HG03575 (cell line): ENCODE results near the gene SCAMP1.
A peak's percentile ranks its signal among the peaks of the same experiment; 100 is the strongest.

Source experiments
- ATAC-seq: cut with Tn5 transposase; IDR thresholded peaks from one replicate; pipeline ENCODE4 v1.9.1; 2021; ENCODE audit not compliant: unreplicated experiment, insufficient number of reproducible peaks, low FRiP score; ENCODE audit errors: extremely low read depth

The SCAMP1 gene

DNA sequence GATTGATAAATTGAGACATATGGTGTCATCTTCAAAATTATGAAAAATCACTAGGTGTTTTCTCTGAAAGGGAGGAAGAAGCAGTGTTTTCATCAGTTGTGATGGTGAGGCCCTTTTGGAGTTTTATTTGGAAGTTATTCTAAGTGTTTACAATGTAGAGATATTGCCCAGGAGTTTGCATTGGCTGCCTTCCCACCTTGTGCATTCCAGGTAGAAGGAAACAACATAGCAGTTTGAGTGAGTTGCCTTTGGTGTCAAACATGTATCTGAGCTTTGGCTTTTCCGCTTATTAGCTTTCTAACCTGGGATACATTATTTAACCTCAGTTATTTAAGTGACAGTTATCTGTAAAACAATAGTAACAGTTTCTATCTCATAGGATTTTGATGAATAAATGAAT is 122.5 kb downstream of the SCAMP1 start:
- no peak for ATAC-seq

DNA sequence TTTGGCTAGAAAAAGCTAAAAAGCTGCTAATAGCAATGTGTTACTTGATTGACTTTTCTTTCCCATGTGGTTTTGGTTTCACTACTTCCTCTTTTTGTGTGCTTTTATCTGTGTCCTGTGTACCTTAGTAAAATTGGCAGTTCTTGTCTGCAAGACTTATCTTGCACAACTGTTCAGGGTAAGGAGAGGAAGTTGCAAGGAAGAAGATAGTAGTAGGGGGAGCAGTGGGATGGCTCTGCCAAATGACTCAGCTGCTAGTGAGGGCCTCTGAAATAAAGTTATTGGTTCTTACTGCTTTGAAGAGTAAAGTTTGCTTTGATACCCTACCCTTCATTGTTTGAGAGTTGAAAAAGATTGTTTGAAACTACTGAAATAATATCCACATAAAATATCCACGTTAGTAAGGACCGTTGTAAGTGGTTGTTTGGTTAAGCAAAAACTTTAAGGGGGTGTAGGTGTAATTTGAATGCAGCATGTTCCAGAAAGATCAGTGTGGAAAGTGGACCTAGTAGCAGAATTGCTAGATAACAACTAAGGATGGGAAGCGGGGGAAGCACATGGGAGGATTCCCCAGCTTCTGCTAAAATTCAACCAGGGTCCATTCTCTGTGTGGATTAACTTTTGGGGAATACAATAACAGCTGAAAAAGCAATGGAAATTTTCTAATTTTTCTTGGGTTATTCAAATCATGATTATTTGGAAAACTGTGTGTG is 123.5 kb downstream of the SCAMP1 start:
- peak; percentile 82 for ATAC-seq

DNA sequence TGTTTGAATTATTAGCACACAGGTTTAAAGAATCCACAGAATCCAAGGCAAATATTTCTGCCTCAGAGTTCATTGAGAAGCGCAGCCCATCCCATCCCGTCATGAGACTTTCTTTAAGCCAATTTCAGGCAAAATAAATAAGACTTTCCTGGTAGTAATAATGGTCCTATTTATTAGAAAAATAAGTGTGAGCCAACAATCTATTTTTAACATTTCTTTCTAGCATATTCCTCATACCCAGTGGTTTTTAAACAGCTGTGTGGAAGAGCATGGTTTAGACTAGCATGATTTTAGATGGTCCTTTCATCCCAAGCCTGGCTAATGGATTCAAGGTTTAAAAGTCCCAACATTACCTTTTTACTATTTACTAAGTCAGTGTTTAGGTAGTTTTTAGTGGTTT is 125.8 kb downstream of the SCAMP1 start:
- no peak for ATAC-seq

DNA sequence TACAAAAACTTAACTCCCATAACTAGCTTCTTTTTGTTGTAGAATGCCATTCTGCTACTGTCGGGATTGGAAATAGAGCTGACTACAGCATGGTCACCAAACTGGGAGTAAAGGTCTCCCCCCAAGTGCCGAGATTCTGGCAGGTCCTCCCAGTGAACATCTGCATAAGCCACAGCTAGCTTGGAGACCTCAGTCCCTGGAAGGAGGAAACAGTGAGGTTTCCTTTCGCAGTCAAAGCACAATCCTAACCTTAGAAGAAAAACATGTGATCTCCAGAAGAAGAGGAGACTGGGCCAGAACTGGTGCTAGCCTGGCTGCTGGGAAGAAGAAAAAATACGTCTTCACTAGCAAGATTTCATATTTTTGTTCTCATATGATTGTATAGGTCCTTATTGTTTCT is 127.4 kb downstream of the SCAMP1 start:
- ATAC-seq: no peak

DNA sequence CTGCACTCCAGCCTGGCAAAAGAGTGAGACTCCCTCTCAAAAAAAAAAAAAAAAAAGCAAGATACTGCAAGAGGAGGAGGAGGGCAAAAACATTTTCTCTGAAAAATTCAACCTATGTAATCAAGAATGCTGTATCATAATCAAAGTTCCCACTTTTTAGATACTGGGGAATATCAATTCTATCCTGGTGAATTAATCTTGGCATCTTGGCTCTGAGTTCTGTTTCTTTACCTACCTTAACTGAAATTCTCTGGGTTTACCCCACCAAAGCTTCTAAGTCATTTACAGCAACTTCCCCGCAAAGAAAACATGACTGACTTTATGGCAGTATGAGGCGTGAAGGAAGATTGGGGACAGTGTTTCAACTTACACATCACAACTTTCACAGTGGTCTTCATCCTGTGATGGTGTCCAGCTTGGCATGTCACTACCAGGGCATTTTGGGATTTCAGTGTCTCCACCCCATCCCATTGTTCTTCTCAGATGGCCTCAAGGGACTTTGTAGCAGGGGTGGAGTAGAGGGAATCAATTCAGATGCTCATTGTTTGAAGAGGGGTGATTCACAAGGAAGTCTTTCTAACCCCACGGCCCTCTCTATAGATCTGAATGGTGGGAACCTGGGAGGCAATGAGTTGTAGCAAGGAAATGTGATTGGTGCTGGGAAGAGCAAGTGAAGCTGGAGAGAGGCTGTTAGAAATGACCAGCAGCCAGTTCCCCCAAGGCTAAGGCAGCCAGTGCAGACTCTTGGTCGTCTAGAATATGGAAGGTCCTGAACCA is 130.5 kb downstream of the SCAMP1 start:
- no peak for ATAC-seq

DNA sequence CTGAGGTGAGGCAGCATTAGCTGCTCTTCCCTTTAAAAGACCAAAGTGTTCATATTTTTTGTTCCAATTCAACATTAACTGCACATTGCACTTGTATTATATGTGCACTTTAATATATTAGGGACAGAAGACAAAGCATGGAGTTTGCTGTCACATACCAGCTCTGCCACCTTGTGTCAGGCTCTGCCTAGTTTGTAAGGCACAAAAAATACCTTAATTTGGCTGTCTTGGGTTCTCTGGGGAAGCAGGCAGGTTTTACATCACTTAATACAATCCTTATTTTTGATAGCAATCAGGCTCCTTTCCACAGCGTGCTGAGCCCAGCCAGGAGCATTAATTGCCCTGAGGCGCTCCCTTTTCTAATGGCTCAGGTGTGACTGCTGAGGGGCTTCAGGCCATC is 131.8 kb downstream of the SCAMP1 start:
- ATAC-seq: no peak

DNA sequence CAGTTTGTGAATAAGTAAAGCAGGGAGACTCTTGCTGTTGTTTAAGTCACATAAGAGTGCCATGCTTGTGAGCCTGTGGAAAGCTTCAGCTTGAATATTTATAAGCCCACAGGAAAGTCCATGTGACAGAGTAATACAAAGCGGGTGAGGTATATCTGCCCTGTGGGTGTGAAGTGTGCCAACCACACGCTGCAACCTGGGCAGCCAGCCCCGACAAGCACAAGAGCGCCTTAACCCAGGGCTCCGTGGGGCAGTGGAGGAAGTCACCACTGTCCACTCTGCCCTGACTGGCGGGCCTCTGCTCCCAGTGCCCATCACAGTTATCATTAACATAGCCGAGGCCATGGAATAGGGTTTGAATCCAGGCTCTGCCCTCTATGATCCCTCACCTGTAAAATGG is 132.2 kb downstream of the SCAMP1 start:
- no peak for ATAC-seq

DNA sequence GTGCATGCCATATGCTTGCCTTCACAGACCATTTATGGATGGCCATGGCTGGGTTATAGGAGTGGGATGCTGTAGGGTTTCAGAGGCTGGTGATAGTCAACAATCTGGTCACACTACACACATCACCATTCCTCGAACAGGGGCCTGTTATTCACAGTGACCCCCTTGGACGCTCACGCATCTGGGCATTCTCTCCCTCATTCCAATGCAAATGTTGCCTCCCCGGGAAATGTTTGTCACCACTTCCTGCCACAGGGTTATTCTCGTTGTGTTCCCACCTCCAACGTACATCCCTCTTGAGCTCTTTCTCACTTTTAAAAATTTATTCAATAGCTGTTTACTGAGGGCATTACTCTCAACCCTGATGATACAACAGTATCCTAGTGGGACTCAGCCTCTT is 135.4 kb downstream of the SCAMP1 start:
- ATAC-seq: no peak

DNA sequence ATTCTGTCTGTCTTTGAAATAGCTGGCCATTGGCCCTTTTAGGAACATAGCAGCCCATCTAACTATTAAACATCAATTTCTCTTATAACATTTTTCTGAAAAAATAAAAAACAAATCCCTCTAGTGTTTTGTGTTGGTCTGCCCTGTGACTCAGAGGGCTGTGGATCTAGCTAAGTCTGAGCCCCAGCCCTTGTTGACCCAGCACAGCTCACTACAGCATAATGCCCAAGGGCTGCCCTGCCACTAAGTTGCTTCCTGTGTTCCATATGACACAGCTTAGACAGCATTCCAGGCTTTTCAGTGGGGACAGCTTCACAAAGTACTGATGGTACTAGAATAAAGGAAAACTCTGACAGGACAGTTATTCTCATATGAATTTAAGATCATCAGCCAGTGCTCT is 136.0 kb downstream of the SCAMP1 start:
- no peak for ATAC-seq

DNA sequence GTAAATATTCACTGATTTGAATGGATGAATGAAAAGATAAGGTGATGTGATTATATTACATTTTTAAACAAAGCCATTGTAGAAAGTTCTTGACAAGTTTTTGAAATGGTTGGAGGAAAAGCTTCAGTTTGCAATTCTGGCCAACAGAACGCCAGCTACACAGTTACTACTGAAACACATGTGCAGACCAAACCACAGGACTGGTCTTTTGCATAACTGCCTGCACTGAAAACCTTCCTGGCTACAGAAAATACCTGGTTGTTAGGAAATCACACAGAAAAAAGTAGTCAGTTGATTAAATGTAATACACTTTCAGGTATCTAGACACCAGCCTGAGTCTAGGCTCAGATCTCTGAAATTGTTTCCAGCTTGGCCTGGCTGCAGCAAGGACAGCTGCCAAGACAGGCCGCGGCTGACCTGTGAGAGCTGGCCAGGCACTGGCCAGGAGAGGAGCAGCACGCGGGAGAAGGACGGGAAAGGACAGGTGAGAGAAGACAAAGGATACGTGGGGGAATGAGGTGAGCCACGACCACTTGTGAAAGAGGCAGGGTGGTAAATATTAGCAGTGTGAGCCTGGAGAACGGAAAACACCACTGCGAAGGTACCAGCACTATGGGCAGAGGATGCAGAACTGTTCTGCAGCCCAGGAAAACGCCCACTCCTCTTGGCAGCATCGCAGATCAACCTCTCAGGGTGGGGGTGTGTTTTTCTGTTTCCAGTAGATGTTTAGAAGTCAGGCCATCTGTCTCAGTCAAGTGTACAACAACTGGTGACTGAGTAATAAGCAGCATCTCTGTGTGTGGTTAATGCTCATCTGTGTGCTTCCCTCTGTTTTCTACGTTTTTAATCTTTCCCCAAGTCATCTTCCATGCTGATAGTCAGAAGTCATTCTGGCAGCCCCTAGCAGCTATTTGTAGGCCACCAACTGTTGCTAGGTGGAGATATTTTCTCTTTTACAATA is 137.4 kb downstream of the SCAMP1 start:
- no peak for ATAC-seq

DNA sequence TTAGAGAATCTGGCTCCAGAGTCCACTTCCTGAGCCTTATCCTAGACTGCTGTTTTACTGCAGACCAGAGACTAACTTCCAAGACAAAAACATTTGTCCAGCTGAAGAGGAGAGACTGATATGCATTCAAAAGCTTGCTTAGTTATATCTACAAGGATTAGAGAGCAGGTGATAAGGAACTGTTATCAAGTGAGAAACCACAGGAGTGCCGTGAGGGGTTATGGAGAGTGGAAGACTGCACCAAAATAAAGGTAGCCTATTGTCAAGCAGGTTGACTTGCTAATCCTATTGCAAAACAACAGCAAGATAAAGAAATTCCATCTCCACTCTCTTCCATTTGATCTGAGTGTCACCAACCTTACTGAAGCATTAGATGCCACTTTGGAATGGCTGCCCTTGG is 139.1 kb downstream of the SCAMP1 start:
- no peak for ATAC-seq

DNA sequence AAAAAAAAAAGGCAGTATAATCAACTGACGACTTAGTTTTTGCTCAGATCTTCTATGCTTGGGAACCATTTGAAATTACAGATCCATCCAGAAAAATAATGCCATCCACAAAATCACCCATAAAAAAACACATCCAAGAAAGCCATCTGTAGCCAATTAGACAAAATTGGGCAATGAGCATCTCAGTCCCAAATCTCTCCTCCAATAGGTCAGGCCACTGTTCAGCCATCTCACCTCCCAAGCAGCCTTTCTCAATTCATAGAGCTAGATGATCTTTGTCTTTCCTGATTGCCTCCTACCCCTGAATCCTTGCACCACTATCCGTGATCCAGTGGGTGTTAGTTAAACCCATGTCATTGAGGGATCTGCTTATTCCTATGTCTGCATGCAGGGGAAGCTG is 139.6 kb downstream of the SCAMP1 start:
- ATAC-seq: no peak

DNA sequence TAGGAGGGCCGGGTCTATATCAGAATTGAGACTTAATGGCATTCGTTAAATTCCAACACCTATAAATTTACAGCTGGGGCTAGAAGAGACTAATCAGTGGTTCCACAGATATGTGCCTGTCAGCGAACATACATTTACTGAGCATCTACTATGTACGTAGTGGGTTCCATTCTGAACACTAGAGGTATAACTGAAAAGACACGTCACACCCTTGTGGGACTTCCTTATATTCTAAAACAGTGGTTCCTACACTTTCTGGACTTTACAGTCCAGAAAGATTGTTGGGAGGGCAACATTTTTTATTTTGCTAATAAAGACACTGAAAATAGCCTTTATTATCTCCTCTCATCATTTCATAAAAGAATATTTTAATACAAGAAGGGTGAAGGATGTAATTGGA is 140.5 kb downstream of the SCAMP1 start:
- no peak for ATAC-seq

DNA sequence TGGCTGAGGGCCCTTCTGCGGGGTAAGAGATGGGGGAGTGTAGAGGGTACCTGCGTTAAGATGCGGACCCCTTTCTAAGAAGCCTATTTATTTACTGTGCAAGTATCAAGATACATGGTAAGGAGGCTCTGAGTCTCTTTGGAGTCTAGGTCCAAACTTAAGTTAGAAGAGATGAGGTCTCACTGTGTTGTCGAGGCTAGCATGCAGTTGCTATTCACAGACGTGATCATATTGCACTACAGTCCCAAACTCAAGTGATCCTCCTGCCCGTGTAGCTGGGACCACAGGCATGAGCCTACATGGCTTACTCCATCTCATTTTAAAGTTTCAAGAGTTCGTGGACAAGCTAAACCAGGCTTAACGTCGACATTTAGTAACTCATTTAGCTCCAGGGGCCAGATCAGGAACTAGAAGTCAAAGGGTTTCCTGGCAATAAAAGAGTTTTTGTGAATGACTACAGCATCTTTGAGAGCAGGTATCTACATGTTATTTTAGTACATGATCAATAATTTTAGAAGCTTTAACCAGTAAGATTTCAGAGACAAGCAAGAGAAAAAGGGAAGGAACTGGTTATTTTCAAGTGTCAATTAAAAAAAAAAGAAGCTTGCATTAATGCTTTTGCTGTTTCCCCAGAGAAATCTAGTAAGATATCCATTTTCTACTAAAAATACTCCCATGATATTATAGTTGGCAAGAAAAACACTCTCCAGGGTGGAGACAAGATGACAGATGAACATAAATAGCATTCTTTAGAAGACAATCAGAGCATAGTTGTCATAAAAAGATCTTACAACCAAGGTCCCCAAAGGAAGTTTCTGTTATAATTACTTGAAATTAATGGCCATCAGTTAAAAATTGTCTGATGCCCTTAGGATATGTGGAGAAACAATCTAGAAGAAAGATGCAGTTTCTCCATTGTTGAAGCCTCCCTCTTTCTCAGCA is 141.3 kb downstream of the SCAMP1 start:
- no peak for ATAC-seq

DNA sequence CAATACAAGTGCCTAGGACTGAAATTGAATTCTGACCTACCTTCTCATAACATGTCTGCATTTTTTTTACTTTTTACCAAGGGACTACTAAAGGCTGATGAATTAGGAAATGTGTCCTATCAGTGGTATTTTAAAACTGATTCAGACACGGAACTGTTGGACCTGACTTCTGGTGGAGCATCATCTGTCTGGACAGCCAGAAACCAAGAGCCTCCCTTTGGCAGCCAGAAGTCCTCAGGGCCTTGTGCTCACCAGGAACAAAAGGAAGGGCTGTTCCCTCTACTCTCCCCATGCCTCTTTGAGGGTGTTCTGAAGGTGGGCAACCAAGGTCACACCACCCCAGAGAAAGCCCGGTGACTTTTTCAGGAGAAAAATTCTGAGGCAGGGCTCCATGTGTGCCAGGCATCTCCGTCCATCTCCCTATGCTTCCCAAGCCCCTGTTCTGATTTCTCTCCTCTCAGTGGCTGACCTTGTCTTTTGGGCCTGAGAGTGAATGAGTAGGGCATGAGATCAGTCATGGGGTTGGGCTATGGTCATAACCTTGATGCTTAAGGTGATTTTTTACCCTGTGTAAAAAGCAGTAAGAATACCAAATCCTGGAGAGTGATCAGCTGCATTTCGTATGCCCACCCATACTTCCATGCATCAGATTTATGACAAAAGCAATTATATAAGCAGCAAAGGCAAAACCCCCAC is 143.7 kb downstream of the SCAMP1 start:
- no peak for ATAC-seq

DNA sequence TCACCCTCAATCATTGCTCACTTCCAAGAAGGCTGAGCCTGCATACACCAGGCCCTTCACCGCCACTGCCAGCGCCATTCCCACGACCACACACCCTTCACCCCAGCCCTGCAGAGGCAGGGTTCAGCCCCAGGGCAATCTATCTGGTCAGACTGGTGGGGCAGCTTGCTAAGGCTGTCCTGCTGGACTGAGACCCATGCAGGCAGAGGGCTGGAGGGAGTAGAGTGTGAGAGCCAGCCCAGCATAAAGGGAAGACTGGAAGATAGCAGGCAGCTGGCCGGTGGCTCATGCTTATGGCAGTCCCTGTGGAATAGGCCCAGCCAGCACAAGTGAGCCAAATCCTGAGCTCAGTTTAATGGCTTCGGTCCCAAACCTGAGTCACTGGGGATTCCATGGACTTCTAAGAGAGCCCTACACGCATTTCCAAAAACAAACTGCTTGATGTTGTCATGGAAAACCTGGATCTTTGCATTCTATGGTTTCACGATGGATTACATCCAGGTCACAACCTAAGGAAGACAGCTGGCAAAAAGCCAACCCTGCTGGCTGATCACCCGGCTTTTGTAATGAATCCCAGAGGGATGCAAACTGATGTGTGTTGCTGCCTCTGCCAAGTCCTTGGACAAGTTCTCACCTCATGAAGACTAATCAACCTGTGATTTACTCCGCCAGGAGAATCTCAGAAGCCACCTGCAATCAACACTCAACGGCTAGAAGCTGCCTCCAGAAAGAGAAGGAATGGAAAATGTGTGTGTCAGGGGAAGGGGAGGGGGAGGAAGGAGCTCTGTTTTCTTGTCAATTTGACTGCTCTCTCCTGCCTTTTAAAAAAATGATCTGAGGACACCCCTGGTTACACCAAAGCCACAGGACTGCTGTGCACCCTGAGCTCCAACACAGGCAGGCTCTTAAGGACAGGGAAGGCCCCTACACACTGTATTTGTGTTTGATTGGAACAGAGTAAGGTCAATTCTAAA is 144.6 kb downstream of the SCAMP1 start:
- no peak for ATAC-seq

DNA sequence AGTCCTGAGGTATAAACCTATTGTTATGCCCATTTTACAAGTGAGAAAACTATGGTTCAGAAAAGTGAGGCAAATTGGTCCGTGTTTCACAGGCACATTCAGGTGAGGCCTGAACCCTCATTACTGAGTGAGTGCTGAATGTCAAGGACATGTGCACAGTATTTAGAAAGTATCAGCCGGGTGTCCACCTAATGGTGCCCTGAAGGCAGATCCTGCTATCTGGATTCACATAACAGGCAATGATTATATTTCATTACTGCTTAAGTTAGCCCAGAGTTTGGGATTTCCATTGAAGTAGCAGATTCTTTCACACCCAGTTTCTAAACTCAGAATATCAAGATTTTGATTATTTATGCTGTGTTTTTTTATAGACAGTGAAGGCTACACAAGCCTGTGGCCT is 145.4 kb downstream of the SCAMP1 start:
- no peak for ATAC-seq
